Ovary (tissue), 10 donors: ENCODE measurements around the gene EPHB6. TPM values are rescaled to one million over a fixed set of nuclear protein-coding genes. Genes with fewer than 3 reads are reported as not detected.

Source experiments
- DNase-seq, 5 donors: peaks; one replicate each; pipeline ENCODE4 v3.0.0-alpha.2; 2019 to 2020
- H3K27ac ChIP-seq, 2 donors: fragments of 200-600 bp; one replicate each; pipeline versions ENCODE4 v1.5.1 to v1.8.0; 2019 to 2022
- H3K27me3 ChIP-seq: fragments of 200-600 bp; one replicate; pipeline ENCODE4 v1.8.0; 2022
- H3K36me3 ChIP-seq: fragments of 200-600 bp; sonication (generic); one replicate; pipeline ENCODE4 v1.5.1; 2019
- H3K4me1 ChIP-seq: one replicate; pipeline ENCODE4 v1.8.1; 2013; ENCODE audit warnings: mild to moderate bottlenecking, moderate library complexity; ENCODE audit not compliant: insufficient read depth
- H3K4me3 ChIP-seq: fragments of 200-600 bp; sonication (generic); one replicate; pipeline ENCODE4 v1.5.1; 2017
- H3K9me3 ChIP-seq, 2 donors: fragments of 200-600 bp in 1 of 2; sonication (generic) in 1 of 2; one replicate each; pipeline versions ENCODE4 v1.5.1 to v1.8.1; 2013 to 2019; ENCODE audit warnings: mild to moderate bottlenecking in 1 of 2, moderate library complexity in 1 of 2
- CTCF ChIP-seq, 3 donors: fragments of 450-650 bp in 2 of 3; fragments of 200-600 bp in 1 of 3; IDR thresholded peaks; one replicate each; pipeline versions ENCODE4 v1.5.1 to v1.8.0; 2016 to 2022; ENCODE audit warnings: antibody characterized with exemption in 3 of 3, mild to moderate bottlenecking in 1 of 3
- EP300 ChIP-seq: sonication (generic); formaldehyde crosslinking; IDR thresholded peaks from one replicate; pipeline ENCODE4 v1.6.1; 2017; ENCODE audit warnings: antibody characterized with exemption
- POLR2A ChIP-seq: fragments of 450-650 bp; IDR thresholded peaks from one replicate; pipeline ENCODE4 v1.6.1; 2017; ENCODE audit warnings: antibody characterized with exemption, mild to moderate bottlenecking, moderate library complexity
- WGBS, 3 donors: extraction: QIAGEN DNeasy Blood & Tissue Kit in 1 of 3; methylation state at CpG; one replicate each; pipeline versions ENCODE4 v1.1.5 to v1.1.7; 2013 to 2017; 5-methylcytosine and 5-hydroxymethylcytosine counted together
- intact Hi-C, 4 donors: fragments of 100-400 bp; cut with DNase I; formaldehyde crosslinking; loops; one replicate each; pipeline versions ENCODE4 v1.11.0 to v1.15.1; 2022 to 2023
- long read RNA-seq, 3 donors: library from polyadenylated mRNA in 2 of 3; unstranded in 2 of 3; transcript quantifications; one replicate each; pipeline ENCODE4 v2.0.0 and lab custom pipeline, GENCODE V29; 2021 to 2026
- polyA plus RNA-seq, 2 donors: library from polyadenylated mRNA; stranded (reverse); fragments of 200-250 nt in 1 of 2; fragments of 350-450 nt in 1 of 2; fragmentation: Illumina TruSeq in 1 of 2; extraction: RNeasy Lipid Tissue Mini Kit (QIAGEN cat#74804) in 1 of 2; gene quantifications; one replicate each; pipeline ENCODE4 v1.2.3, GENCODE V29; 2013 to 2014
- total RNA-seq, 7 donors: library from RNA; depleted of rRNA in 2 of 7; stranded (reverse); fragments of >200 nt in 2 of 7; fragmentation: NEBNext Ultra II Directional in 3 of 7; extraction: Animal tissue kit (Norgen Biotek cat#: 25700) in 3 of 7; gene quantifications; one replicate each; pipeline versions ENCODE4 v1.1.0 to v1.2.4, GENCODE V29; 2016 to 2023
- donor health status: DM: no; HTN: no; CAD: no; lungs with moderate emphysema.
- donor health status: DM: no; HTN: no; CAD: no.
- donor health status: Bipolar disorder and iron deficiency.
- donor health status: DM: yes; HTN: yes; CAD: no.
- donor health status: DM: no; HTN: no; CAD: no.
- donor health status: DM: yes; HTN: yes; CAD: no.

EPHB6 gene
- total RNA-seq (10 to 100 TPM; 17.9 to 41.1 (median 31.9) TPM), polyA plus RNA-seq (10 to 100 TPM; 10.7 to 14.1 TPM)
- long read RNA-seq, donor 1, partial matches to known transcripts = 56 of 89 reads
- long read RNA-seq, donor 1, other reads (novel, unspliced or antisense) = 32 of 89 reads
- long read RNA-seq, donor 2 = 0 reads
- long read RNA-seq, donor 3, full-length matches to known transcripts = 5 of 144 reads
- long read RNA-seq, donor 3, partial matches to known transcripts = 64 of 144 reads
- long read RNA-seq, donor 3, other reads (novel, unspliced or antisense) = 75 of 144 reads

- H3K36me3 ChIP-seq = no peaks in the 10 kb centered on the region
- intact Hi-C loops = loop anchor here in 3 of 4 donors (5.0 to 10.0 kb wide), 3 partner anchors 148 to 363 kb away; no protein-coding TSS in a partner anchor
- H3K9me3 ChIP-seq = no peaks in the 10 kb centered on the region
- TF ChIP-seq POLR2A (no peak), EP300 (no peak), CTCF (IDR thresholded peaks at IDR 0.05) (no peak)
- WGBS, 3 donors = 0 to 1% (median 0%) methylated on average over 42 to 70 of the region's 70 CpGs
- peak within 1 kb of the TSS; percentile 60 to 87 for H3K27ac ChIP-seq
- peak; percentile 88 to 93 (median 91) for DNase-seq
- H3K4me1 ChIP-seq = peaks cover 1% of the 10 kb centered on the region
- H3K4me3 ChIP-seq = peak within 1 kb of the TSS; percentile 89
- H3K27me3 ChIP-seq = no peaks in the 10 kb centered on the region
Measured at GRCh38 chr7:142854372-142855113, at the start of gene EPHB6. EPHB6 (plus strand) TSS chr7:142855076; CDS start chr7:142863228, 8,152 bp downstream.

GRCh38 chr7:142805350-142806021 is 49.4 kb upstream of the EPHB6 start:
- DNase-seq = no peak
- Histone ChIP-seq H3K27ac (no peak overlapping the region), H3K27me3 (no peaks in the 10 kb centered on the region), H3K4me3 (no peak overlapping the region), H3K9me3 (no peaks in the 10 kb centered on the region), H3K36me3 (no peaks in the 10 kb centered on the region), H3K4me1 (no peaks in the 10 kb centered on the region)
- intact Hi-C loops = no loop called here
- WGBS, 3 donors = 88 to 91% (median 91%) methylated on average over 3 of the region's 3 CpGs
- no peak for TF ChIP-seq CTCF (IDR thresholded peaks at IDR 0.05)
- no peak for TF ChIP-seq EP300
- no peak for TF ChIP-seq POLR2A

DNA sequence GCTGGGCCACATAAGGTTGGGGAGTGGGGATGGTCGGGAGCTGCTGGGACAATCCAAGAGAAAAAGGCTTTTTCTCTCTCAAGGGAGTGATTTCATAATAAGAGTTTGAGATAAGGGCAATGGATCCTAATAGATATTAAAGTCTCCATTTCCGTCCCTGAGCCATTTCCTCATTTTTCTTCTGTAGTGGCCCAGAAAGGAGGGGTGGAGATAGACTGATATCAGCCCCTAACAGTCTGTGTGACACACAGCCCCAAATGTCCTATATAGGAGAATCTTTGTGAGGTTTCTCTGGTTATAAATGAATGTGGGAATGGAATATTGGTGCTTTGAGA is 48.9 kb upstream of the EPHB6 start:
- no peak for DNase-seq
- WGBS, 3 donors = 47 to 54% (median 51%) methylated on average over 2 of the region's 2 CpGs
- no peak for TF ChIP-seq EP300
- no peak for TF ChIP-seq CTCF (IDR thresholded peaks at IDR 0.05)
- no peak for TF ChIP-seq POLR2A
- H3K9me3 ChIP-seq = no peaks in the 10 kb centered on the region
- no peak overlapping the region for H3K4me3 ChIP-seq
- H3K27me3 ChIP-seq = no peaks in the 10 kb centered on the region
- intact Hi-C loops = no loop called here
- H3K4me1 ChIP-seq = no peaks in the 10 kb centered on the region
- H3K36me3 ChIP-seq = no peaks in the 10 kb centered on the region
- H3K27ac ChIP-seq = no peak overlapping the region

- Histone ChIP-seq H3K4me3 (no peak overlapping the region), H3K36me3 (no peaks in the 10 kb centered on the region), H3K27me3 (no peaks in the 10 kb centered on the region), H3K4me1 (no peaks in the 10 kb centered on the region), H3K27ac (no peak overlapping the region), H3K9me3 (no peaks in the 10 kb centered on the region)
- WGBS, 3 donors = 88 to 93% (median 88%) methylated on average over 1 of the region's 1 CpG
- no peak for DNase-seq
- intact Hi-C loops = no loop called here
- TF ChIP-seq EP300 = no peak
- no peak for TF ChIP-seq CTCF (IDR thresholded peaks at IDR 0.05)
- TF ChIP-seq POLR2A = no peak
Measured at GRCh38 chr7:142806957-142807356, 47.9 kb upstream of the EPHB6 start.
